GM21526 (cell line): Measurements from ENCODE around the gene SLU7.
"Not testable (repeated sequence)": the region's sequence is repeated elsewhere in the genome, so short reads cannot be mapped to it uniquely, and the experiment has no call there.

Experiments used
- ATAC-seq: cut with Tn5 transposase; IDR thresholded peaks from one replicate; pipeline ENCODE4 v1.9.1; 2021; ENCODE audit warnings: moderate library complexity; ENCODE audit not compliant: unreplicated experiment, low FRiP score

The SLU7 gene

DNA sequence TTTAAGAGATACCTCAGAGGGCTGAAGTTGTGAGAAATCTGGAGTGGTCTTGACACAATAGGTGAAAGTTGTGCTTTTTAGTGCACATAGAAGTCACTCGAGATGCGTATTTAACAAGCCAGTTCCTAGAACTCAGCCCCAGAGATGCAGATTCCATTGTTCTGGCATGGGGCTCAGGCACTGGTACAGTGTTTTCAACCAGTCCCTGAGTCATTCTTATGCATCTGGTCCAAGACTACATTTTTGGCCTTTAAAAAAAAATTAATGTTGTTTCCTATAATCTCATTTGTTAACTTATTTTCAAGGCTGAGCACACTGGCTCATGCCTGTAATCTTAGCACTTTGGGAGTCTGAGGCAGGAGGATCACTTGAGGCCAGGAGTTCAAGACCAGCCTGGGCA is 32.4 kb upstream of the SLU7 start:
- no peak for ATAC-seq

DNA sequence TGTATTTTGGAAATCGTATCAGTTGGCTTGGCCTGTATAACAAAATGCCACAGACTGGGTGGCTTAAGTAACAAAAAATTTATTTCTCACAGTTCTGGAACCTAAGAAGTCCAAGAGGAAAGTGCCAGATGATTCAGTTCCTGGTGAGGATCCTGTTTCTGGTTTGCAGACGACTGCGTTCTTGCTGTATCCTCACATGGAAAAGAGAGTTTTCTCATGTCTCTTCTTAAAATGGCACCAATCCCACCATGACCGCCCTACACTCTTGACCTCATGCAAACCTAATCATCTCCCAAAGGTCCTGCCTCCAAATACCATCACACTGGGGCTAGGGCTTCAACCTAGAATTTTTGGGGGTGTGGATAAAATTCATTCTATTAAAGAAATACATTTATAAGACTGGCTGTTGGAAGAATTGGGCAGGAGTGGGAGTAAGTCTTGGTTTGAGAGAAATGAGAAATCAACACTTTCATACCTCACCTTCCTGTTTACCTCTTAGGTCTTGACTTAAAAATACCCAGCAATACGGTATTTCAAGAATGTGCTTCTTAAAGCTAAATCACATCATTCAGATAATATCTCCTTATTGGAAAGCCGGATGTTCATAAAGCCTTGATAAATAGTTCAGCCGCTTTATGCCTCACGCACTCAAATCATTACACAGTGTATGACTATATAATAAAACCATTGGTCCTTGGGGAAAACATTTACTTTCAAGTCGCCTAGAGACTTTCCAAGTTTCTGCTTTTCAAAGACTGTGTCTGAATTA is 31.5 kb upstream of the SLU7 start:
- peak; percentile 69 for ATAC-seq

DNA sequence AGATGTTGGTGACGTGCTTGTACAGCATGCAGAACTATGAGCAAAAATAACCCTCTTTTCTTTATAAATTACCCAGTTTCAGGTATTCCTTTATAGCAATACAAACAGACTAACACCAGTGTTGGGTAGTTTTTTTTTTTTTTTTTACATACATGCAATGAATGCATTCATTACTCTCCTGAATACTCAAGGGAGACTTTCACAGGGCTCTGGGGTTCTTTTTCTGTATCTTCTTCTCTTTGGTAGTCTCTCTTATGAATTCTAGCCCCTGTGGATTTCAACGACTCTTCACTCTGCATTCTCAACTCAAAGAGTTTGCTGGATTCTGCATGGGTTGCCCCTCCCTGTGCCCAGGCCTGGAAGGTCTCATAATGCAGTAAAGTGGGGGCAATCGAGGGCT is 30.6 kb upstream of the SLU7 start:
- ATAC-seq, result no peak

DNA sequence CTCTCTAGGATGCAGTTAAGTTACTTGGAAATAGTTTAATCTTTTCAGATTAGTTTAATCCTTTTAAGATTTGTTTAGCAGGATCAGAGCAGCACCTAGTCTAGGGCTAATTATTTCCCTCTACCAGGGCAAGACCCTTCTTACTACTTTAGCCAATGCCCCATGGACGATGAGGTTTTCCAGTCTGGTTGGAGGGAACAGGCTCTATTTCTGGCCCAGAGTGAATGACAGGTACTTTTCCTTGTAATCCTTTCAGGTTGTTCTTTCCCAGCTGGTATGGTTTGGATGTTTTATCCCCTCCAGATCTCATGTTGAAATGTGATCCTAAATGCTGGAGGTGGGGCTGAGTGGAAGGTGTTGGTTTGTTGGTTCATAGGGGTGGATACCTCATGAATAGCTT is 30.0 kb upstream of the SLU7 start:
- no peak for ATAC-seq

DNA sequence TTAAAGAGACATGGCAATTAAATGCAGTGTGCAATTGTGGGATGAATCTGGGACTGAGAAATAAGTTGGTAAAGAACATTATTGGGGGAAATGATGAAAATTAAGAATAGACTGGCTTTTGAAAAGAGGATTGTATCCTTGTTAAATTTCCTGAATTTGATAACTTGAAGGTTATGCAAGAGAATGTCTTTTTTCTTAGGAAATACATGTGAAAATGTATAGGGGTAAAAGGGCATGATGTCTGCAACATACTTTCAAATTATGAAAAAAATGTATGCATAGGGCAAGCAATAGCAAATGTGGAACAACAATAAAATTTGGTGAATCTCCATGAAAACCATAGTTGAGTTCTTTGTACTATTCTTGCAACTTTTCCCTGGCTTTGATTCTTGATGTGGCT is 26.9 kb upstream of the SLU7 start:
- ATAC-seq, result no peak

DNA sequence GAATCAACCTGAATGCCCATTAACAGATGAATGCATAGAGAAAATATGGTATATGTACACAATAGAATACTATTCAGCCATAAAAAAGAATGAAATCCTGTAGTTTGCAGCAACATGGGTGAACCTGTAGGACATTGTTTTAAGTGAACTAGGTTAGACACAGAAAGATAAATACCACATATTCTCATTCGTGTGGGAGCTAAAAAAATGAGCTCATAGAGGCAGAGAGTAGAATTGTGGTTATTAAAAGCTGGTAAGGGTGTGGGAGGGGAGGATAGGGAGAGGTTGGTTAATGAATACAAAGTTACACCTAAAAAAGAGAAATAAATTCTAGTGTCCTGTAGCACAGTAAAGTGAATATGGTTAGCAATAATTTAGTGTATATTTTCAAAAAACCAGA is 26.3 kb upstream of the SLU7 start:
- no peak for ATAC-seq

DNA sequence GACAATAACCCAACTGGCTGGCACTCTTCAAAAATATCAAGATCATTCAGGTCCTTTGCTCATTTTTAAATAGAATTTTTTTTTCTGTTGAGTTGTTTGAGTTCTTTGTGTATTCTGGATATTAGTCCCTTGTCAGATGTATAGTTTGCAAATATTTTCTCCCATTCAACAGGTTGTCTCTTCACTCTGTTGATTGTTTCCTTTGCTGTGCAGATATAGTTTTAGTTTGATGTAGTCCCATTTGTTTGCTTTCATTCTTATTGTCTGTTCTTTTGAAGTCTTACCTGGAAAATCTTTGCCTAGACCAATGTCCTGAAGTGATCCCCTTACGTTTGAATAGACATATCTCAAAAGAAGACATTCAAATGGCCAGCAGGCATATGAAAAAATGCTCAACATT is 25.5 kb upstream of the SLU7 start:
- ATAC-seq, result no peak

DNA sequence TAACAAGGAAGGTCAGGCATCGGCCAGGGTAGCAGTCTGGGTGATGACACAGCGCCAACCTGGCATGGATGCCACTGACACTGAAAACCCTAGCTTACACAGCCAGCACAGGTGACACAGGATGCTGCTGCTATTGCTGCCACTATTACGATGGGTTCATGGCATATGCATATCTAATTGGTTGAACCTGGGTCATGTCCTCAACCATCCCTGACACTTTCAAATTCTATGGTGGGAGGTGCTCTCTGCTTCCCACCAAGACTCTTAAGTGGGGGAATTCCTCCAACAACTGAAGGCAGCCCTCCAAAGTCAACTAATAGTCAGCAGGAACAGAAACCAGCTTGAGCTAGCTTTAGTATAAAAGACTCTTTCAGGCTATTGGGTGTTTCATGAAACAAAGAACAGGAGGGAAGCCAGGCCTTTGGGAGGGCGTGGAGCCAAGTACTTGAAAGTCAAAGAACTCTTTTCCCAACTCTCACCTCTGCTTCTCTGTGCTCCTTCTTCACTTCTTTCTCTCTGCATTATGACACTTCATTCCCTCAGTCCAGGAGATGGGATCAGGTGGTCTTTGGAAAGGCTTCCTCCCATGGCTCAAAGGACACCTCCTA is 24.0 kb upstream of the SLU7 start:
- ATAC-seq, result no peak

DNA sequence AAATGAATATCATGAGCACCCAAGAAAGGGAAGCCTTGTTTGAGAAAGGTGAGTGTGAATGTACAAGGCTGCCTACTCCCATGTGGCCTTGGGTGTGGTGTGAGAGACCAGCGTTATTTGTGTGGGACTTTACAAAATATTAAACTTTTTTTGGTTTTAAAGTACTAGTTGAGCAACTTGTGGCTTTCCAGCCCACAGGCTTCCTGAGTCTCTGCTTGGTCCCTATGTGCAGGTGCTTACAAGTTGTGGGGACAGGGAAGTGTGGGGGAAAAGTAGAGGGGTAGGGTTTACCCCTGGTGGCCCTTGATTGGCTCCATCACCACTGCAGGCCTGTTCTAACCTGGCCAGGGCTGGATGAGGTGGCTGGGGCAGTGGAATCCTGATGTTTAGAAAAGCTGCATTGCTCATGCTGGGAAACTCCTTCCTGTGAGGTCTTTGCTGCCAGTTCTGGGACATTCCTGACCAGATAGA is 22.5 kb upstream of the SLU7 start:
- ATAC-seq, result no peak

DNA sequence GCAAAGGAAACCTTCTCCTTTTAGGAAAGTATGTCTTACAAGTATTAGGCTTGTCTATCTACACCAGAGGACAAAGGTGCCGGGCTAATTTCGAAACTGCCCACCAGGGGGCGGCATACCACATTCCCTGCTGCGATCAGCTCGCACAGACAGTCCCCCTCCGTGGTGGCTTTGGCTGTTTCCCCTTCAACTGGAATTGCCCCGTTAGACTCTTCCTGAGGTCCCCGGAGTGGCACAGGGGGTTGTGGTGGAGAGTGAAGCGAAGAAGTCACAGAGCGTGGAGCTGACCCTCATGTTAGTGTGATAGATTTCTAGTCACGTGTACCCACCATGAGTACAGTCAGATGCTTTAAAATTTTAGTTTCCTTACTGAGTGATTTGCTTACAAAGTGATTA is 20.3 kb upstream of the SLU7 start:
- ATAC-seq, result peak; percentile 69

DNA sequence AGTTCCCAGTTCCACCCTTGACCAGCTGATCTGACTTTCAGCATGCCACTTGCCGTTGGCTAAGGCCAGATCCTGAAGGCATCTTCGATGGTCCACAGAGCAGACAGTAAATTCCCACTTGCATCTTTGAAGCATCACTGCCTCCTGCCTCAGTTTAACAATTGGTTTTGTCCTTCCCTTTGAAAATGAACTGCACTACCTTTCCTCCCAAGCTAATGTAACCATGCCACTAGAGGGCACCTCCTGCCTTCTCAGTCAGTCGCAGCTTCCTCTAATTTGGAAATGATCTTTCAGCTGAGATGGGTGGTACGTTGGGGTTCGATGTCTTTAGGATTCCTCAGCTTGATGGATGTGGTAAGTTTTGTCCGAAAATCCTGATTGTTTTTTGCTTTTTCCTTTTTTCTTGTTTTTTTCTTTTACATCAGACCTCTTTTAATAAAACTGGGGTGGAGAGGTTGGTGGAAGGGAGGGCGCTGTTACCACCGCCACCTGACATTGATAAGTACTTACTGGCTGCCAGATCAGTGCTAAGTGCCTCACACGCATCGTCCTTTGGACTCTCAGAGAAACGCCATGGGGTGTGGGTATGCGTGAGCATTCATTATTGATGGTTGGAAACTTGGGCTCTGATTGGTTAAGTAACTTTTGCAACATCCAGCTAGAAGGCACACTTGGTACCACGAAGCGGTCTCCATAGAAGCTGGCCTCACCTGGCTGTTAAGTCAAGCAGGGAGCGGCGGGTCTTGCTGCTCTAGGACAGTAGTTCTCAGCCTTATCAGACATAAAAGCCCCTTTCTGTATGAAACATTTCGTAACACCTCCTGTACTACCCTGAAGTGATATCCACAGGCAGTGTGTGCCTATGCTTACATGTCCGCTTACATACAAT is 19.7 kb upstream of the SLU7 start:
- ATAC-seq, result peak; percentile 40

DNA sequence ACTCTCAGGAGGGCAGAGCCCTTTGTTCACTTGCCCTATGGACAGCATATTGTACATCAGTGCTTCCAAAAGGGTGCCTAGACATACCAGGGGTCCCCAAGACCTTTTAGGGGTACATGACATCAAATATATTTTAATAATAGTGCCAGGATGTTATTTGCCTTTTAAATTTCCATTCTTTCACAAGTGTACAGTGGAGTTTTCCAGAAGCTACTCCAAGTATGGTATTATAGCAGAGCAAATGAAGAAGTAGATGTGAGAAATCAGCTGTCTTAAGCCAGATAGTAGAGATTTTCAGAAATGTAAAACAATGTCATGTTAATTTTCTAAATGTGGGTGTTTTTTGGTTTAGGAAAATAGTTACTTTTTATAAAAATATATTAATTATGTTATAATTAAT is 18.4 kb upstream of the SLU7 start:
- no peak for ATAC-seq

DNA sequence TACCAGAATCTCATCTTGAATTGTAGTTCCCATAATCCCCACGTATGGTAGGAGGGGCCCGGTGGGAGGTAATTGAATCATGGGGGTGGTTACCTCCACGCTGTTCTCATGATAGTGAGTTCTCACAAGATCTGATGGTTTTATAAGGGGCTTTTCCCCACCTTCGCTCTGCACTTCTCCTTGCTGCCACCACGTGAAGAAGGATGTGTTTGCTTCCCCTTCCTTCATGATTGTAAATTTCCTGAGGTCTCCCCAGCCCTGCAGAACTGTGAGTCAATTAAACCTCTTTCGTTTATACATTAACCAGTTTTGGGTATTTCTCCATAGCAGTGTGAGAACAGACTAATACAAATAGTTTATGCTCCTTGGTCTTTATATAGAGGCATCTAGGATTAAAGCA is 17.8 kb upstream of the SLU7 start:
- ATAC-seq, result not testable (repeated sequence)

DNA sequence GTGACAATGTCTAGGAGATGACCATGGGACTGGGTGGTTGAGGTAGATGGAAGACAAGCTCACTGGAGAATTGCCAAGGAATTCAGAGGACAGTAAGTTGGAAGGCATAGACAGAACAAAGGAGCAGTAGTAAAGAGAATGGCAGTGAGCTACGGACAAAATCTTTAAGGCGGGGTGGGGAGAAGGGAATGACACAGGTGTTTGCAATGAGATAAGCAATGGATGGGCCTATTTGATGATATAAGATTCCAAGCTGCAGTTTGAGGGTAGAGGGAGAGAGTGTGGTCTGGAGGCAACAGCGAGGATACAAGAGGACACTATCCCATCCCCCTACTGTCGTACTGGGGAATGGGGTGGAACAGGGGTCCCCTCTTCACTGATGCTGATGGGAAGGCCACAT is 17.1 kb upstream of the SLU7 start:
- ATAC-seq, result no peak

DNA sequence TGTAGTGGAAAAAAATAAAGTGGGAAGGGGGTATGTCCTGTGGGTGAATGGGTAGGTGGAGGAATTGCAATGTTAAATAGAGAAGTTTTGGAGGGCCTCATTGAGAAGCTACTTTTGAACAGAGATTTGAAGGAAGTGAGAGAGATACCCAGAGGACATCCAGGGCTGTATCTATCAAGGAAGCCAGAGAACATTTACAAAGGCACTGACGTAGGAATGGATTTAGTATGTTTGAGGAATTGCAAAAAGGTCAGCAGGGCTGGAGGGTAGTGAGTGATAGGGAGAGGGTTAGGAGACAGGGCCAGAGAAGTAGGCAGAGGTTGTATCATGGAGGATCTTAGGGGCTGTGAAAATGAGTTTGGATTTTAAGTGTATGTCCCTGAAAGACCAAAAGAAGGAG is 16.7 kb upstream of the SLU7 start:
- no peak for ATAC-seq

DNA sequence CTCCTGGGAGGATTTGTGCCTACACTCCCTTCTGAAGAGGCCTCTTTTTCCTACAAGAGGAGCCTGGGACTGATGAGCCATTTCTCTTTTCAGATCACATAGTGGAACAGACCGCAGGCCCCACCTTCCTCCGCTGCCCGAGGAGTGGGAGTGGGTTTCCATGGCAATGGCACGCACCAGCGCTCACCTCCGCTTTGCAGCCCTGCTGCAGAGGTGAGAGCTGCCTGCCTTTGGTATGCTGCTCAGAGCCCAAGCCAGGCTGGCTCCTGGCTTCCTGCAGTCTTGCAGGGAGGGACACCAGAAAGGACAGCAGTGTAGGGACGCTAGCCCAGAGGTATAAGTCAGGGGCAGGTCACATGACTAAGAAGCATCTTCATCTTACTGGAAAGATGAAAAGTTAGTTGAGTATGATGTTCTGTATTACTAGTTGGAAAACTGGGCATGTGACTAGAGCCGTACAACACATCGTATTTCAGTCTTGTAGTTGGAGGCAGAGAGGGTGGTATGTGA is 15.2 kb upstream of the SLU7 start:
- peak; percentile 75 for ATAC-seq

DNA sequence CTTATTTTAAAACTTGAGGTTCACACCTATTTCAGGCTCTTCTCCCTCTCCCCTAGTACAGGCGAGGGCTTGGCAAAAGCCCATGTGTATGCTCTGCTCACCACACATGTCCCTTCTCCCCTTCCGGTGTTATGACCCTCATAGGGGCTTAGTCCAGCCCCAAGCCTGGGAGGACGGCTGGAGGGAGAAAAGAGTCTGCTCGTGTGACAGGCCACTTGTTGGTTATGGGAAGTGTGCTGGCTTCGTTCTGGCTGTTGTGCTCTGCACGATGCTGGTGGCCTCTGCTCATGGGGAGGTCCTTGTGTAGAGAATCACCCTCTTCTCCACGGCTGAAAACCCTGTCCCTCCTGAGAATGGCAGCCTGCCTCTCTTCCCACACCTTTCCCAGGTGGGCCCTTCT is 13.9 kb upstream of the SLU7 start:
- no peak for ATAC-seq

DNA sequence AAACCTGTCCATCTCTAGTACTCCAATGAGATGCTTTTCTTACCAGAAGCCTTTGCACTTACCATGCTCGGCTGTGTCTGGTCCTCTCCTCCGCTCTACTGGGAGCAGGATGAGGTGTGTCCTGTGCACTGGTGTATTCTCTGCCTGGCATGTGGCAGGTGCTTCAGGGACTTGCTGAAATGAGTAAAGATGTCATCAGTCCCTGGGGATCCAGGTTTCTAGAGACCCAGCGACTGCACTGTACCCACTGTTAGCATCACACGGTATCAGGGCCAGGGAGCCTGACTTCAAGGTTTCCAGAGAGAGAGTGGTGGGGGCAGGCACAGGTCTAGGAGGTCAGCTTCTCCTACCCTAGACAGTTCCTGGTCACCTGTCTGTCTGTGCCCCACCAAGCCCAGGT is 13.3 kb upstream of the SLU7 start:
- ATAC-seq, result no peak

DNA sequence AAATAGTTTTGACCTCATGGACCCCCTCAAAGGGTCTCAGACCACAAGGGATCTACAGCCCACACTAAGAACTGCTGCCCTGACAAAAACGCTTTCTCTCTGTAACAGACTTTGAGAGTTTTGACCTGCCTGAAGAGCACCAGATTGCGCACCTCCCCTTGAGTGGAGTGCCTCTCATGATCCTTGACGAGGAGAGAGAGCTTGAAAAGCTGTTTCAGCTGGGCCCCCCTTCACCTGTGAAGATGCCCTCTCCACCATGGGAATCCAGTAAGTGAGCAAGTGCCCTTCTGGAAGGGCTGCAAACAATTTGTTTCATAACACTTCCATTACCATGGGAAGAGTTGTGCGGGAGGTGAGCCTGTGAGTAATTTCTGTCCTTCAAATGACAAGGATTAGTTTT is 8.7 kb upstream of the SLU7 start:
- ATAC-seq, result no peak

DNA sequence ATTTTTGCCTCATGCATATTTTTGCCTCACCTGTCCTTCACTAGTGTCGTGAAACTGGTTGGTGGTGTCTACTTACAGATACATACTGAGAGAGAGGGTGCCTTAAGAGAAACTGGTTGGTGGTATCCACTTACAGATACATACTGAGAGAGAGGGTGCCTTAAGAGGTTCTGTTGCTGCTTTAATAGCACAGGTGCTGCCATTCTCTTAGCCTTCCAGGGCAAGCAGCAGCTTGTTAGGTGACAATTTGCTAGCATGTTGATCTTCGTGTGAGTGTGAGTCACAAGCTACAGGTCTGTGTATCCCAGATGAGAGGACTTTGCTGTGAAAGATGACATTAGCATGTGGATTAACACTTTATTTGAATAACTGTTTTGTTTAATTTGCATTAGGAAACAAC is 4.2 kb upstream of the SLU7 start:
- no peak for ATAC-seq

DNA sequence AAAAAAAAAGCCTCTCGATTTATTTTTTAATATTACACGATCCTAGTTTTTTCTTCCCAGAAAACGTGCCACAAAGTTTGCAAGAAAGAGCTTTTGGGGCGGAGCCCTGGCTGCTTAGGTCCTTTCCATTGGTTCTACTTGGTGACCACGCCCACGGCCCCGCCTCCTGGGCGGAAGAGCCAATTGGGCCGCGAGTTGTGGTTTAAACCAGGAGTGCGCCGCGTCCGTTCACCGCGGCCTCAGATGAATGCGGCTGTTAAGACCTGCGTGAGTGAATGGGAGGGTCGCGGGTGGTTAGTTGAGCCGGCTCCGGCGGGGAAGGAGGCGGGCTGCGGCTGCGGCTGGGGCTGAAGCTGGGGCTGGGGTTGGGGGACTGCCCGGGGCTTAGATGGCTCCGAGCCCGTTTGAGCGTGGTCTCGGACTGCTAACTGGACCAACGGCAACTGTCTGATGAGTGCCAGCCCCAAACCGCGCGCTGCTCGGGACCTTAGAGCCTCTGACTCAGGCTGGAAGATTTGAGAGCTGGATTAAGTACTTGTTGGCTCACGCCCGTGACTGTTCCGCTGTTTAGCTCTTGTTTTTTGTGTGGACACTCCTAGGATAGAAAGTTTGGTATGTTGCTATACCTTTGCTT is 2.9 kb upstream of the SLU7 start, which contains the start of gene PTTG1:
Gene PTTG1 (plus strand): TSS at position 231 of the 634 bp plus-strand sequence. CDS start 458 bp downstream, outside the sequence.
- peak; percentile 68 for ATAC-seq
